GM21367 (cell line): ENCODE measurements around the gene CDAN1.

ENCODE experiments used
- ATAC-seq: cut with Tn5 transposase; IDR thresholded peaks from one replicate; pipeline ENCODE4 v1.9.1; 2021; ENCODE audit not compliant: unreplicated experiment

CDAN1 gene

GRCh38 chr15:42674472-42674871 lies 62.5 kb downstream of the CDAN1 start:
- no peak for ATAC-seq
